Activated CD8-positive, alpha-beta memory T cell treated with anti-CD3 and anti-CD28 coated beads, Interleukin-2, amount 10 ng/mL, durations not matched to agents 7 days and 5 days (primary cell): ENCODE measurements around the gene ZDHHC7. TPM values are rescaled to one million over a fixed set of nuclear protein-coding genes. Genes with fewer than 3 reads are reported as not detected.

Experiments used
- ATAC-seq: fragments of 150-1000 bp; cut with Tn5 transposase; one replicate; pipeline ENCODE4 v1.10.0; 2021; ENCODE audit warnings: moderate library complexity
- CTCF ChIA-PET: fragments of 350-600 bp; sonication (Branson Sonifier 250); formaldehyde crosslinking; loops from one replicate; lab custom pipeline; 2021; ENCODE audit warnings: antibody characterized with exemption; lab: Charles Lee
- DNase-seq: peaks from one replicate; pipeline ENCODE4 v3.0.0-alpha.2; 2020
- H3K27ac Mint-ChIP-seq: one replicate; pipeline ENCODE4 v1.8.0; 2021; ENCODE audit warnings: mild to moderate bottlenecking, mixed read lengths
- H3K27me3 Mint-ChIP-seq: one replicate; pipeline ENCODE4 v1.8.0; 2021; ENCODE audit warnings: mixed read lengths
- H3K36me3 Mint-ChIP-seq: one replicate; pipeline ENCODE4 v1.8.0; 2021; ENCODE audit warnings: mild to moderate bottlenecking, mixed read lengths
- H3K4me1 Mint-ChIP-seq: one replicate; pipeline ENCODE4 v1.8.0; 2021; ENCODE audit warnings: mixed read lengths
- H3K4me3 Mint-ChIP-seq: one replicate; pipeline ENCODE4 v1.8.0; 2021; ENCODE audit warnings: mild to moderate bottlenecking, moderate library complexity, mixed read lengths
- H3K9me3 Mint-ChIP-seq: one replicate; pipeline ENCODE4 v1.8.0; 2022; ENCODE audit warnings: low read depth, mixed read lengths
- total RNA-seq, 2 experiments: library from RNA; stranded (reverse); gene quantifications; one replicate each; pipeline ENCODE4 v1.2.3, GENCODE V29; 2021

The ZDHHC7 gene
- total RNA-seq, 2 experiments from 2014 or later = 22.3 to 27.1 TPM

DNA sequence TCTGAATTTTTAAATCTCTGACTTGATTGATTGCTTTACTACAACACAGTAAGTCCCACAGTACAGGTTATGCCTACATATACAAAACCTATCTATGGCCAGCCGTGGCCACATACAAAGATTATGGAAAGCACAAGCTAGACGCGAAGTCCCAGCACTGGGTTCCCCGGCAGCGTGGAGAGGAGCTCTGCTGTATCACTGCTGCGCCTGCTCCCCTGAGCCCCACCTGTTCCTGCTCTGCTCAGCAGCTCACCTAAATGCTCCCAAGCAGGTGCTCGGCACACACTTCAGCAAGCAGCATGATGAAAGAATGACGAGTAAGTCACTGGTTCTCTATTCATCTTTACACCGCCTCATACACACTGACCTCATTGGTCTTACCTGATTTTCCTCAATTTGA is 20.6 kb downstream of the ZDHHC7 start:
- Mint-ChIP-seq H3K9me3 (no peaks in the 10 kb centered on the region), H3K4me1 (peaks cover 4% of the 10 kb centered on the region), H3K27ac (no peak overlapping the region), H3K36me3 (peaks cover 23% of the 10 kb centered on the region), H3K4me3 (no peak overlapping the region), H3K27me3 (no peaks in the 10 kb centered on the region)
- CTCF ChIA-PET = interaction anchor here (1.5 kb wide), 1 partner anchor 20 kb away, joined by 4 read pairs; no protein-coding TSS in a partner anchor
- DNase-seq (no peak), ATAC-seq (no peak)

DNA sequence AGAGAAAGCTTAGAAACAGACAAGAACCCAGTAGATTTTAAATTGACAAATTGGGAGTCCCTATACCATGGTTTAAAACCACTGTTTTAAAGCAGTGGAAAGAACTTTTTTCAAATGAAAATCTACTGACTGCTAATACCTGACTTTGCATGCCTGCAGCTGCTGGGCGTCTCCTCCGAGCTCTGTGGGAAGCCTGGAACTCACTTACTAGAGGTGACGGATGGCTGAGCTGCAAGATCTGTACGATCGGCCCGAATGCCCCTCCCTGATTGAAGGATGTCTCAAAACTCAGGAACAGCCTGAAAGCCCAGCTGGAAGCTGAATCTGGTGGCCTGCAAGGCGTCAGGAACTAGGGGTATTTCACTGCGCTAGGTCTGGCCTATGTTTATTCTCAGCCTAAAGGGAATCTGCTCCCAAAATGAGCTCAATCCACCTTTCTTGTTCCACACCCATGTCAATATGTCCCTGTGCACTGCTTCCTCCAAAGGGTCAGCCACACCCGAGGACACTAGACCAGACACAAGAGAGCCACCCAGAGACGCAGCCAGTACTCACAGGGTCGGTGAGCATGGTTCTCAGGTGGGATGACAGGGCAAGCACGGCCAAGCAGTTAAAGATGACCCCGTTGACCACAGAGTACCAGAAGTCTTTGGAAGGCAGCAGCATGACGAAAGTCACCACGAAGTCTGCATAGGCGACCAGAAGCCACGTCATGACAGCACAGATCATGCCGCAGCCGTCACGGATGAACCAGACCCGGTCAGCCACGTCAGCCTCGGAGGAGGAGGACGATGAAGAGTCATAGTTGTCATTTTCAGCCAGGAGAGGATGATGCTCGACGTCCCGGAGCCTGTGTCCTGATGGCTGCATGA is 21.4 kb downstream of the ZDHHC7 start:
- CTCF ChIA-PET = interaction anchor here (1.5 kb wide), 1 partner anchor 20 kb away, joined by 4 read pairs; no protein-coding TSS in a partner anchor
- peaks cover 21% of the 10 kb centered on the region for H3K36me3 Mint-ChIP-seq
- no peaks in the 10 kb centered on the region for H3K4me1 Mint-ChIP-seq
- no peaks in the 10 kb centered on the region for H3K27me3 Mint-ChIP-seq
- H3K9me3 Mint-ChIP-seq = no peaks in the 10 kb centered on the region
- no peak for ATAC-seq
- no peak overlapping the region for H3K4me3 Mint-ChIP-seq
- H3K27ac Mint-ChIP-seq = no peak overlapping the region
- no peak for DNase-seq

DNA sequence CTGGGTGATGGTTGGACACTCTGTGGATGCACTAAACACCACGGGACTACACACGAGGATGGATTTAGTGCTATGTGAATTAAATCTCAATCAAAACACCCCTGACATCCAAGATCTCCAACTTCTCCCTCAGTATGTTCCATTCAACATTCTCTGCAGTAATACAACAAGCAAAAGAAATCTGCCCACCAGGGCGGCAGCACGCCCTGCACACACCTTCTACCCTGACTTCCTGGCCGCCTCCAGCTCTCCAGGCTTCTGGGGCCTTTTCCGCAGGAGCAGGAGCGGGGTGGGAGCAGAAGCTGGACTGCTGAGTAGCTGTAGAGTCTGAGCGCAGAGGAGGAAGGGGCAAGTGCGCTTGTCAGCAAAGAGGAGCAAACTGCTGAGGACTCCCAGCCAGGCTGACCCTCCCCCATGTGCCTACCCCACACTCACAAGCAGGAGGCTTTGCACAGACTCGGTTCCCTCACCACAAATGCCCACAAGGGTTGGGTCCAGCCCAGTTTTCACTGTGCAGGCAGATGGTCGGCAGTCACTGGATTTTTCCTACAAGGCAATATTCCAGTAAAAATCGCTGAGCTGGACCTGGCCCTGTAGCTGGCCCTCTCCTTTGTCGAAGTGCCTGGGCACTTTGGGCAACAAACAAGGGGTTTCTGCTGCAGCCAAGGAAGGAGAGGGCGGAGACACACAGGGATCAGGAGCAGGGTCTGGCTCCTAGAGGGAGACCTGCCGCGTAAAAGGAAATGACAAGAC is 22.8 kb downstream of the ZDHHC7 start:
- Mint-ChIP-seq H3K4me1 (no peaks in the 10 kb centered on the region), H3K9me3 (no peaks in the 10 kb centered on the region), H3K27me3 (no peaks in the 10 kb centered on the region), H3K36me3 (peaks cover 15% of the 10 kb centered on the region), H3K4me3 (no peak overlapping the region), H3K27ac (no peak overlapping the region)
- ATAC-seq (no peak), DNase-seq (no peak)
- CTCF ChIA-PET = no interaction called here

DNA sequence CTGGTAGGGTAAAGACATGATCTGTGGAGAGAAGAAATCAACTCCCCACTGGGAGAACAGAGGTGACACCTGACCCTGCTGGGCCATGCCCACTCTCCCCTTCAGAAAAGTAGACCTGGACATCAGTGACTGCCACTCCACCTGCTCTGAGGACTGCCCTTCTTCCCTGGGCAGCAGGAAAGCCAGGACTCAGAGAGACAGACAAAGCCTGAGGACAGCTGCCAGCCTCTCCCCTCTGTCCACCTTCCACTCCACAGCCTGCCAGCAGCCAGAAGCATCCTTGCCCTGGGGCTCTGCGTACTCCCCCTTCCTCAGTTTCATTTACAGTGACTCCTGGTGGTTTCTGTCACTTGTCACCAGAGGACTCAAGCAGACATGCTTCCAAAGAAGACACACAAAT is 24.5 kb downstream of the ZDHHC7 start:
- H3K27me3 Mint-ChIP-seq = no peaks in the 10 kb centered on the region
- no peak for DNase-seq
- CTCF ChIA-PET = no interaction called here

DNA sequence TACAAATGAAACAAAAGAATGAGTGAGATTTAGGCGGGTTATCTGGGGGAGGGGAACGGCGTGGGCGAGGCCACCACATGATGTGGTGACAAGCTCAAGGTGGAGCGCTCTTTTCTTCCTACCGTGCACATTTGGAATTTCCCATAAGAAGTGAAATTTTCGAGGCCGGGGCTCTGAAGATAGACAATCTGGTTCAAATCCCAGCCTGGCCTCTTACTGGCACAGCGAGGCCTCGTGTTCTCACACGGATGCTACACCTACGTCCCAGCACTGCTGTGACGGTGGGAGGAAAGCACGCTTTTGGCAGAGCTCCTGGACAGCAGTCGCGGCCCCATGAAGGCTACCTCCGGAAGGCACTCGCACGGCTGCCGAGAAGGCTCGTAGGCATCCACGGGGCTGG is 25.2 kb downstream of the ZDHHC7 start:
- no peak overlapping the region for H3K27ac Mint-ChIP-seq
- H3K4me1 Mint-ChIP-seq = no peaks in the 10 kb centered on the region
- DNase-seq (no peak), ATAC-seq (no peak)
- no peaks in the 10 kb centered on the region for H3K27me3 Mint-ChIP-seq
- CTCF ChIA-PET = interaction anchor here (0.7 to 1.3 kb wide), 3 partner anchors 10 to 587 kb away, joined by 3 read pairs; no protein-coding TSS in a partner anchor
- peaks cover 15% of the 10 kb centered on the region for H3K36me3 Mint-ChIP-seq
- no peaks in the 10 kb centered on the region for H3K9me3 Mint-ChIP-seq
- no peak overlapping the region for H3K4me3 Mint-ChIP-seq

More for the DNA sequence above, 24.5 kb downstream of the ZDHHC7 start:
- no peaks in the 10 kb centered on the region for H3K9me3 Mint-ChIP-seq
- H3K4me3 Mint-ChIP-seq = no peak overlapping the region
- ATAC-seq = no peak
- no peaks in the 10 kb centered on the region for H3K4me1 Mint-ChIP-seq
- no peak overlapping the region for H3K27ac Mint-ChIP-seq
- H3K36me3 Mint-ChIP-seq = peaks cover 15% of the 10 kb centered on the region

- no peak overlapping the region for H3K27ac Mint-ChIP-seq
- H3K27me3 Mint-ChIP-seq = no peaks in the 10 kb centered on the region
- CTCF ChIA-PET = interaction anchor here (0.7 to 1.3 kb wide), 3 partner anchors 9 to 588 kb away, joined by 3 read pairs; no protein-coding TSS in a partner anchor
- H3K4me3 Mint-ChIP-seq = no peak overlapping the region
- no peaks in the 10 kb centered on the region for H3K9me3 Mint-ChIP-seq
- DNase-seq (no peak), ATAC-seq (no peak)
- peaks cover 12% of the 10 kb centered on the region for H3K36me3 Mint-ChIP-seq
- H3K4me1 Mint-ChIP-seq = no peaks in the 10 kb centered on the region
These were observed 26.0 kb downstream of the ZDHHC7 start for GRCh38 chr16:84985079-84986065.

- Mint-ChIP-seq H3K36me3 (peaks cover 11% of the 10 kb centered on the region), H3K27ac (no peak overlapping the region), H3K27me3 (no peaks in the 10 kb centered on the region), H3K4me3 (no peak overlapping the region), H3K4me1 (no peaks in the 10 kb centered on the region), H3K9me3 (no peaks in the 10 kb centered on the region)
- no peak for ATAC-seq
- no peak for DNase-seq
- CTCF ChIA-PET = interaction anchor here (0.5 to 1.7 kb wide), 3 partner anchors 11 to 138 kb away, joined by 3 to 13 read pairs (median 10); no protein-coding TSS in a partner anchor
These were observed 28.9 kb downstream of the ZDHHC7 start for GRCh38 chr16:84982434-84982833.

- Mint-ChIP-seq H3K9me3 (no peaks in the 10 kb centered on the region), H3K27ac (no peak overlapping the region)
These were observed 31.8 kb downstream of the ZDHHC7 start for GRCh38 chr16:84979516-84979915.

GRCh38 chr16:84976644-84977400 is 34.5 kb downstream of the ZDHHC7 start:
- no peak for ATAC-seq
- CTCF ChIA-PET = interaction anchor here (1.0 to 2.3 kb wide), 6 partner anchors 9 to 239 kb away, joined by 3 to 9 read pairs (median 4); no protein-coding TSS in a partner anchor
- H3K36me3 Mint-ChIP-seq = peaks cover 16% of the 10 kb centered on the region

More at GRCh38 chr16:84979516-84979915, 31.8 kb downstream of the ZDHHC7 start:
- Mint-ChIP-seq H3K4me3 (no peak overlapping the region), H3K36me3 (peaks cover 15% of the 10 kb centered on the region), H3K27me3 (no peaks in the 10 kb centered on the region), H3K4me1 (no peaks in the 10 kb centered on the region)
- CTCF ChIA-PET = interaction anchor here (0.7 to 2.4 kb wide), 5 partner anchors 8 to 479 kb away, joined by 3 to 8 read pairs (median 3); no protein-coding TSS in a partner anchor
- ATAC-seq (no peak), DNase-seq (no peak)

DNA sequence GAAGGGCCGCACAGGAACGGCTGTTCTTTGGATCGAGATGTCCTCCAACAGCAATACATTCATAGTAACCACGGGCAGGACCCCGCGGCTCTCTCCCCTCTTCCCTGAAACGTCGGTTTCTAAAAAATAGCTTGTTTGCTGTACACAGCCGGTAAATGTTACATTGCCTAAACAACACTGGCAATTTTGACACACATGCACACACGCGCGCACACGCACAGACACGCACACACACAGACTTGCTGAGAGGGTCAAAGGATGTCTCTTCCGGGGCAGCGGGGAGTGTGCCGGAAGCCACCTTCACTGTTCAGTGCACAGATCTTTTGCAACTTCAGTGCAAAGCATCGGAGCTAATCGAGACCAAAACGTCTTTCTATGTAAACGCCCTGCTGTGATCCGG is 35.8 kb downstream of the ZDHHC7 start:
- no peak for ATAC-seq
- CTCF ChIA-PET = no interaction called here
- Mint-ChIP-seq H3K27ac (no peak overlapping the region), H3K27me3 (no peaks in the 10 kb centered on the region), H3K9me3 (no peaks in the 10 kb centered on the region), H3K4me3 (no peak overlapping the region), H3K4me1 (no peaks in the 10 kb centered on the region), H3K36me3 (peaks cover 16% of the 10 kb centered on the region)
- DNase-seq = no peak

More at GRCh38 chr16:84976644-84977400, 34.5 kb downstream of the ZDHHC7 start:
- H3K4me1 Mint-ChIP-seq = no peaks in the 10 kb centered on the region
- no peak for DNase-seq
- no peaks in the 10 kb centered on the region for H3K9me3 Mint-ChIP-seq
- H3K27me3 Mint-ChIP-seq = no peaks in the 10 kb centered on the region
- H3K27ac Mint-ChIP-seq = no peak overlapping the region
- H3K4me3 Mint-ChIP-seq = no peak overlapping the region

GRCh38 chr16:84975066-84975465 is 36.3 kb downstream of the ZDHHC7 start:
- Mint-ChIP-seq H3K36me3 (peaks cover 16% of the 10 kb centered on the region), H3K4me3 (no peak overlapping the region), H3K4me1 (no peaks in the 10 kb centered on the region), H3K27ac (no peak overlapping the region), H3K27me3 (no peaks in the 10 kb centered on the region), H3K9me3 (no peaks in the 10 kb centered on the region)
- ATAC-seq (no peak), DNase-seq (no peak)
- CTCF ChIA-PET = no interaction called here
